Activated CD8-positive, alpha-beta memory T cell treated with anti-CD3 and anti-CD28 coated beads for 24 hours (primary cell): Measurements from ENCODE around the gene SBNO1.
"Not testable (repeated sequence)": the region's sequence is repeated elsewhere in the genome, so short reads cannot be mapped to it uniquely, and the experiment has no call there.

Source experiments
- DNase-seq: peaks from one replicate; pipeline ENCODE4 v3.0.0-alpha.2; 2020

The SBNO1 gene

GRCh38 chr12:123337070-123337469 lies 27.6 kb downstream of the SBNO1 start:
- DNase-seq, result no peak

- no peak for DNase-seq
These were observed 28.1 kb downstream of the SBNO1 start for GRCh38 chr12:123336530-123336929.

DNA sequence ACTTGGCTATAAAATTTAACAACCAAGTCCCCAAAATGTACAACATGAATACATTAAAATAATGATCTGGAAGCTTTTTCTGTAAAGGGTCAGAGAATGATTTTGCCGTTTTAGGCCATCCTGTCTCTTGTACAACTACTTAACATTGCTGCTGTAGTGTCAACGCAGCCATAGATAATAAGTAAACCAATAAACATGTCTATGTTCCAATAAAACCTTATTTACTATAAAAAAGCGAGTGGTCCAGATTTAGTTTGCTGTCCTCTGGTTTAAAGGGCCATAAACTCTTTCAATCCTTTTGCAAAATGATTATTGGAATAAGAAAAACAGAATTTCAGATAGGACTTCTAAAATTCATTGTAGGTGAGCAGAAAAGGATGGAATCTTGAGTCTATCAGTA lies 29.2 kb downstream of the SBNO1 start:
- DNase-seq, result no peak

GRCh38 chr12:123329799-123330198 lies 34.8 kb downstream of the SBNO1 start:
- DNase-seq, result no peak

- DNase-seq, result no peak
These were observed 44.8 kb downstream of the SBNO1 start for GRCh38 chr12:123319826-123320225.

DNA sequence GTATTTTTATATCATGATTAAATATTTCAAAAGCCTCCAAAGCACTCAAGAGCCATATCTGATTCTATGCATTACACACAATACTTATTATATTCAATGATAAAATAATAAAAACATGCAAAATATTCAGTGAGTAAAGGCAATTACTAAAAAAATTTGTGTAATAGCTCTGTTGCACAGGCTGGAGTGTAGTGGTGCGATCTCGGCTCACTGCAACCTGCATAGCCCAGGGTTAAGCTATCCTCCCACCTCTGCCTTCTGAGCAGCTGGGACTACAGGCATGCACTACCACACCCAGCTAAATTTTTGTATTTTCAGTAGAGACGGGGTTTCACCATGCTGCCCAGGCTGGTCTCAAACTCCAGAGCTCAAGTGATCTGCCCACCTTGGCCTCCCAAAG lies 45.4 kb downstream of the SBNO1 start:
- no peak for DNase-seq

- not testable (repeated sequence) for DNase-seq
These were observed 51.6 kb downstream of the SBNO1 start for GRCh38 chr12:123313046-123313445.

DNA sequence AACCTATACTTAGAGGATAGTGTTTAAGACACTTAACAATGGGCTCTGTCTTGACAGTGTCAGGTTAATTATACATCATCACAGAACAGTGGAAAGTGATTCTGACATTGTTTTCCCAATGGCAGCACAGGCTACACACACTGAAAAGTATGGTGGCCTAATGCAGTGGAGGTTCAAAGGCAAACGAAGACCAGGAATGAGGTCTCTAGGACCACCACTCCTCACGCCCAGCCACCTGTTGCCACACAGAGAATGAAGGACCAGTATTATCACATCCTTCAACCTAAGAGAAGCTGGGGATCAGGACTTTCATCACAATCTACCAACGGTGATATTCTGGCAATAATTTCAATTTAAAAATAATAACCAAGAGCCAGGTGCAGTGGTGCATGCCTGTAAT lies 58.4 kb downstream of the SBNO1 start:
- no peak for DNase-seq

DNA sequence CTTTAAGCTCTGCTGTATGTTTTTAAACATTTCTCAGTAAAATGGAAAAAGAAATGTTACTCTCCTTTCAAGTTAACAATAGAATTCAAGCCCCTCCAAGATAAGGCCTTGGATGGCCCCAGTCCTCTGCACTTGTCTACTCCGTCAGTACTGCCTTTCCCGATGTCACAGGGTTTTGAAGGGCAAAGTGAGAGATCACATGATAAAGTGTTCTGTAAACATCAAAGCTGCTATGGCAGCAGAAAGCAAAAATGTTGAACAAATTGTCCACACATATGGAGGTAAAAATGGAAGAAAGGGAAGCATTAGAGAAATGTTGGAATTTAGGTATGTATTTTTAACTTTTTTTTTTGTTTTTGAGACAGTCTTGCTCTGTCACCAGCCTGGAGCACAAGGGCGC lies 59.5 kb downstream of the SBNO1 start:
- DNase-seq, result no peak

- DNase-seq, result no peak
These were observed 71.4 kb downstream of the SBNO1 start for GRCh38 chr12:123293178-123293760.

GRCh38 chr12:123289911-123290310 lies 74.7 kb downstream of the SBNO1 start:
- DNase-seq, result no peak

DNA sequence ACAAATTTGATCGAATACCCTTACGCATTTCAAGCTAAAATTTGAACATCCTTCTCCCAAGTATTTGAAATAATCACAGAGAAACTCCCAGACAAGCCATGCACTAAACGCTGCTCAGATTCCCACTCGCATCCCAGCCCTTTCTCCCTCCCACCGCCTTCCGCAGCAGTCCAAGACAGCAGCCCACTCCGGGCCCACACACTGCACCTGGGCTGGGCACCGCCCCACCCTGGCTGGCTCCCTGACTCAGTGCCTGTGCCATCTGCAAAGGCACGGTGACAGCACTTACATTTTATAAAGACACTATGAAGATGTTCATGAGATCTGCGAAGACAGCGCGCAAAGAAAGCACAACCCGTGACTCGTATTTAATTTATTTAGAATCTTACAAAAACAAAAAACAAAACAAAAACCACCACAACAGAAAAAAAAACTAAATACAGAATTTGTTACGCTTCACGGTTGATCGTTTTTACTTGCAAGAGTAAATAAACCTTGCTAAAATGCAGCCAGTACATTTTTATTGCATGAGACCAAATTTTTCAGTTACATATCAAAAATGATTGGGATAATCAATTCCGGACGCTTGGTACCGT lies 75.8 kb downstream of the SBNO1 start:
- DNase-seq, result no peak

DNA sequence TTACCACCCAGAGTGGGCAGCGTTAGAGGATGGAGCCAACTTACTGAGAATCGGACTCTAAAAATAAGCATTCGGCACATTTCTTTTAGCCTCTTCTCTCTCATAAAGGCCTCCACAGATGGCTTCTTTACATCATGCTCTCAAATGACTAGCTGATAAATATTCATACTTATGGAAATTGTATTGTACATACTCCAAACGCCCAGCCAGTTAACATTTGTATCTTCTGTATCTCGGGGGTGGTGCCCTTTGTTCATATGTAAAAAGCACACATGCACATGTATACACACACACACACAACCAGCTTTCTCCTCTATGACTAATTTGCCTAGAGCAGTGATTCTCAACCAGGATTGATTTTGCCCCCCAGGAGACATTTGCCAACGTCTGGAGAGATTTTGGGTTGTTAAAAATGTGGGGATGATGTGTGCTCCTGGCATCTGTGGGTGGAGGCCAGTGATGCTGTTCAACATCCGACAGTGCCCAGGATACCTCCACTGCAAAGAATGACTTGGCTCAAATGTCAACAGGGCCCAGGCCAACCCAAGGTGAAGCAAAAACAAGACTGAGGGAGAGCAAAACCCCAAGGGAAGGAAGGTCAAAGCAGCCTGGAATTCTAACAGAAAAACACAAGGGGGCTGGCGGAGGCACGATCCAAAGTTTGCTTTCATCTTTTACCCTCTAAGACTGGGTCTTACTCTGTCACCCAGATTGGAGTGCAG lies 77.8 kb downstream of the SBNO1 start:
- no peak for DNase-seq

DNA sequence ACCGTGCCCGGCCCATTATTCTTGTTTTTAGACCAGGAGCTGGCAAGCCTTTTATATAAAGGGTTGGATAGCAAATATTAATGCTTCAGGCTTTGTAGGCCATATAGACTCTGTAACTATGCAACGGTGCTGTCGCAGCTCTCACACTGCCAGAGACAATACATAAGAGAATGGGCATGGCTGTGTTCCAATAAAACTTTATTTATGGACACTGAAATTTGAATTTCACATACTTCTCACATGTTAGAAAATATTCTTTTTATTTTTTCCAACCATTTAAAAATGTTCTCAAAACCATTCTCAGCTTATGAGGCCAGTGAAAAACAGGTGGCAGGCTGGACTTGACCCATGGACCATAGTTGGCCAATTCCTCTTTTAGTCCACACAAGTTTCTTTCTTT lies 80.0 kb downstream of the SBNO1 start:
- DNase-seq, result no peak

DNA sequence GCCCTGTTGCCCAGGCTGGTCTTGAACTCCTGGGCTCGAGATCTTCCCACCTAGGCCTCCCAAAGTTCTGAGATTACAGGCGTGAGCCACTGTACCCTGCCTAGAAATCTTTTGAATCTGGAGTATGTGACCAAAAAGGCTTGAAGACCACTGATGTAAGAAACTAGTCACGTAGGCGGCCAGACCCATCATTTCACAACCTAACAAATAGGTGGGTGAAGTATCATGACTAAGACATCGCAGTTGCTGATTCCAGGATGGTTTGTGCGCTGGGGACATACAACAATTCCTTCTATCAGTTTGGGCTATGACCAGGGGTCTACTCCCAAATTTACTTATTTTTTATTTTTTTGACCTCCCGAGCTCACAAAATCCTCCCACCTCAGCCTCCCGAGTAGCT lies 81.2 kb downstream of the SBNO1 start:
- no peak for DNase-seq

GRCh38 chr12:123282111-123282510 lies 82.5 kb downstream of the SBNO1 start:
- no peak for DNase-seq

DNA sequence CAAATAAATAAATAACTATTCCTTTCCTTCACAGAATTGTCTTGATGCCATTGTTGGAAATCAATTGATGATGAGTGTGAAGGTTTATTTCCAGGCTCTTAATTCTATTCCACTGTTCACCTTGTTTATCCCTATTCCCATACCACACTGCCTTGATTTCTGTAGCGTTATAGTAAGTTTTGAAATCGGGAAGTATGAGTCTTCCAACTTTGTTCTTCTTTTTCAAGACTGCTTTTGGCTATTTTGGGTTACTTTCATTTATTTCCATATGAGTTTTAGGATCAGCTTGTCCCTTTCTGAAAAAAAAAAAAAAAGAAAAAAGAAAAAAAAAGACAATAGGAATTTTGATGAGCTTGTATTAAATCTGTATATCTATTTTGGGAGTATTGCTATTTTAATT lies 83.7 kb downstream of the SBNO1 start:
- no peak for DNase-seq

GRCh38 chr12:123278101-123278627 lies 86.5 kb downstream of the SBNO1 start:
- DNase-seq, result no peak

- DNase-seq, result no peak
These were observed 91.5 kb downstream of the SBNO1 start for GRCh38 chr12:123273166-123273565.

DNA sequence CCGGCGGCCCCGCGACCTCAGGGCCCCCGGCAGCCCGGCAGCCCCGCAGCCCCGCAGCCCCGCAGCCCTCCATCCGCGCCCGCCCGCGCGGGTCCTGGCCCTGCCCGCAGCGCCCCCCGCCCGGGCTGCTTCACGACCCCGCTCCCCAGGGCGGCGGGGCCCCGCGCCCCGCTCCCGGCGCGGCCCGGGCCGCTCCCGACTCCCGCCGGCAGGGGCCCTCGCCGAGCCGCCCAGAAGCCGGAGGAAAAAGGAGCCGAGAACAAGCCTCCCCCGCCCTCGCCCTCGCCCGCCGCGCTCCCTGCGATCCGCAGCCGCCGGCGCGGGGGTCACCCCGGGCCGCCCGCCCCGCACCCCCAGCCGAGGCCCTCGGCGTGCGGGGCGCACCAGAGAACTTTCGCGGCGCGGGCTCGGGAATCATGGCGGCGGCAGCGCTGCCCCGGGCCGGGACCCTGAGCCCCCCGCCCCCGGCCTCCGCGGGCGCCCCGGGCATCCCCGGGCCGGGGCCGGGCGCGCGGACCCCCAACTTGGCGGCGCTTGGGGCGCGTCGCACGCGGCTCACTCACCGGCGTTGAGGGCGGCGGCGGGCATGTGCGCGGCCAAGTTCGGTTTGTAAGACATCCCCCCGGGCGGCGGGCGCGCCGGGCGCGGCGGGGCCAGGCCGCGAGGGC lies 93.5 kb downstream of the SBNO1 start:
- DNase-seq, result peak; percentile 87

DNA sequence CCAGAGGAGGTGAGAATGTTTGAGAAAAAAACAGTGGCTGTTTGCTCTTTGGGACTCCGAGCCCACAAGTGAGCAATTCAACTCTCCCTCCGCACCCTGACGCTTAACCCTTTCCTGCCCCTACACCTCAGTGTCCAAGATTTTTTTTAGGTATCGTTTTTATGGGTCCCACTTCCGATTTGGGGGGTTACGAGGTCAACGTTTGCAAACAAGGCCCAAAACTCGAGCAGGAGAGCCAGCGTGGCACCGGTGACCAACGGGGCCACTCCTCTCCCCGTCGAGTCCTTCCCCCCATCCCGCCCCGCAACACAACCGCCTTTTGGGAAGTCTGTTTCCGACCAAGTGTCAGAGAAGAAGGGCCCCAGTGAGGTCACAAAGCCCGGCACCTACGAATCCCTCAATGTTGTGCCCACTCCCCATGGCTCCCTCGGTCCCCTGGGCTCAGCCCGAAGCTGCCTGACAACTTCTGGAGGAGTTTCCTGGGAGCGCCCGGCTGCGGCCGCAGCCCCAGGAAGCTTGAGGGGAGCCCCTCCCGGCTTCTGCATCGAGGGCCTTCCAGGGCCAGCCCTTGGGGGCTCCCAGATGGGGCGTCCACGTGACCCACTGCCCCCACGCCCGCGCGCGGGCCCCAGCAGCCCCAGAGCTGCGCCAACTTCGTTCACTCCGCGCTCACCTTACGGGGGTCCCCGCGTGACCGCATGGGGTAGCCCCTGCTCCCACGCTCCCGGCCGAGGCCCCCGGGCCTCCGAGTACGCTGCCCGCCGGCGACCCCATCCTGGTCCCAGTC lies 94.2 kb downstream of the SBNO1 start:
- peak; percentile 73 for DNase-seq

- peak; percentile 68 for DNase-seq
These were observed 94.8 kb downstream of the SBNO1 start for GRCh38 chr12:123269896-123270213.

GRCh38 chr12:123269395-123269892 lies 95.2 kb downstream of the SBNO1 start:
- DNase-seq, result peak; percentile 76
